Measurements from ENCODE around the gene ACAA1. TPM values are rescaled to one million over a fixed set of nuclear protein-coding genes. Genes with fewer than 3 reads are reported as not detected.

Gene ACAA1
- total RNA-seq, 1 experiment from 2014 or later, result 52.0 TPM

GRCh38 chr3:38122712-38123290 is 14.1 kb downstream of the ACAA1 start:
- Histone ChIP-seq H3K9me3 (ENCODE audit: control insufficient read depth, insufficient read depth, low read depth, low read length) (no peaks in the 10 kb centered on the region), H3K27ac (ENCODE audit: low read length) (no peak overlapping the region), H3K4me3 (ENCODE audit: low read depth in 2 of 2, low read length in 2 of 2) (no peak overlapping the region), H3K27me3 (ENCODE audit: control insufficient read depth, insufficient read depth, low read length) (no peaks in the 10 kb centered on the region), H3K4me1 (ENCODE audit: control insufficient read depth, insufficient read depth, low read length) (no peaks in the 10 kb centered on the region), H3K36me3 (ENCODE audit: control insufficient read depth, insufficient read depth, low read length) (no peaks in the 10 kb centered on the region; the same call in none of the 2 replicates)
- CTCF ChIA-PET, result no interaction called here
- BruUV-seq (replicated peaks), result no TSS peak
- ATAC-seq, result no peak
- POLR2A ChIA-PET, result no interaction called here
- no peak for TF ChIP-seq TCF7L2 (IDR thresholded peaks at IDR 0.05; ENCODE audit: low read depth, low read length)
- no peak for TF ChIP-seq CTCF (IDR thresholded peaks at IDR 0.05)
- no peak for TF ChIP-seq REST (IDR thresholded peaks at IDR 0.05; ENCODE audit: insufficient read depth in 1 of 2, low read depth in 2 of 2, low read length in 1 of 2)
- TF ChIP-seq SIN3A (IDR thresholded peaks at IDR 0.05; ENCODE audit: borderline replicate concordance, insufficient read depth, low read depth, low read length), result no peak
- TF ChIP-seq POLR2AphosphoS5 (IDR thresholded peaks at IDR 0.05; ENCODE audit: low read depth, low read length), result no peak
- no peak for DNase-seq (ENCODE audit: low read depth, low spot score)
- intact Hi-C loops (cut with micrococcal nuclease; ENCODE audit: unreplicated experiment), result no loop called here
- in situ Hi-C loops (cut with HindIII; ENCODE audit: low pct_unique_long_range_greater_than_20kb, low sequenced_read_pairs), result no loop called here

GRCh38 chr3:38121832-38122461 is 15.0 kb downstream of the ACAA1 start:
- DNase-seq (ENCODE audit: low read depth, low spot score), result no peak
- TF ChIP-seq SIN3A (IDR thresholded peaks at IDR 0.05; ENCODE audit: borderline replicate concordance, insufficient read depth, low read depth, low read length), result no peak
- no peak for TF ChIP-seq REST (IDR thresholded peaks at IDR 0.05; ENCODE audit: insufficient read depth in 1 of 2, low read depth in 2 of 2, low read length in 1 of 2)
- no peak for TF ChIP-seq POLR2AphosphoS5 (IDR thresholded peaks at IDR 0.05; ENCODE audit: low read depth, low read length)
- TF ChIP-seq TCF7L2 (IDR thresholded peaks at IDR 0.05; ENCODE audit: low read depth, low read length), result no peak
- no peak for TF ChIP-seq CTCF (IDR thresholded peaks at IDR 0.05)
- H3K4me3 ChIP-seq (ENCODE audit: low read depth in 2 of 2, low read length in 2 of 2), result no peak overlapping the region
- ATAC-seq, result no peak
- intact Hi-C loops (cut with micrococcal nuclease; ENCODE audit: unreplicated experiment), result no loop called here
- no peaks in the 10 kb centered on the region for H3K4me1 ChIP-seq (ENCODE audit: control insufficient read depth, insufficient read depth, low read length)
- H3K36me3 ChIP-seq (ENCODE audit: control insufficient read depth, insufficient read depth, low read length), result no peaks in the 10 kb centered on the region; the same call in none of the 2 replicates
- no peaks in the 10 kb centered on the region for H3K27me3 ChIP-seq (ENCODE audit: control insufficient read depth, insufficient read depth, low read length)
- ChIA-PET POLR2A (no interaction called here), CTCF (no interaction called here)
- H3K9me3 ChIP-seq (ENCODE audit: control insufficient read depth, insufficient read depth, low read depth, low read length), result no peaks in the 10 kb centered on the region
- in situ Hi-C loops (cut with HindIII; ENCODE audit: low pct_unique_long_range_greater_than_20kb, low sequenced_read_pairs), result no loop called here
- no peak overlapping the region for H3K27ac ChIP-seq (ENCODE audit: low read length)
- BruUV-seq (replicated peaks), result no TSS peak
